Upper lobe of left lung (tissue), 6 donors: Measurements from ENCODE around the gene DENND5B. TPM values are rescaled to one million over a fixed set of nuclear protein-coding genes. Genes with fewer than 3 reads are reported as not detected.

ENCODE experiments used
- ATAC-seq, 2 donors: fragments of 200-7000 bp; cut with Tn5 transposase; one replicate each; pipeline ENCODE4 v1.9.1; 2022; ENCODE audit warnings: mild to moderate bottlenecking in 2 of 2, moderate library complexity in 2 of 2; ENCODE audit not compliant: low FRiP score in 2 of 2
- DNase-seq, 2 donors: peaks; one replicate each; pipeline ENCODE4 v3.0.0-alpha.2; 2019 to 2020
- H3K27ac ChIP-seq, 4 donors: fragments of 200-600 bp; sonication (generic); one replicate each; pipeline ENCODE4 v1.5.1; 2016 to 2019
- H3K27me3 ChIP-seq, 4 donors: fragments of 200-600 bp; sonication (generic); one replicate each; pipeline ENCODE4 v1.5.1; 2017 to 2019
- H3K36me3 ChIP-seq, 4 donors: fragments of 200-600 bp; sonication (generic); one replicate each; pipeline ENCODE4 v1.5.1; 2016 to 2019
- H3K4me1 ChIP-seq, 4 donors: fragments of 200-600 bp; sonication (generic); one replicate each; pipeline ENCODE4 v1.5.1; 2018 to 2019
- H3K4me3 ChIP-seq, 4 donors: fragments of 200-600 bp; sonication (generic); one replicate each; pipeline ENCODE4 v1.5.1; 2017 to 2019; ENCODE audit warnings: mild to moderate bottlenecking in 2 of 4, moderate library complexity in 1 of 4
- H3K9me3 ChIP-seq, 4 donors: fragments of 200-600 bp; sonication (generic); one replicate each; pipeline ENCODE4 v1.5.1; 2018 to 2019
- EP300 ChIP-seq, 4 donors: sonication (generic); formaldehyde crosslinking; IDR thresholded peaks; one replicate each; pipeline ENCODE4 v1.5.1; 2017; ENCODE audit warnings: antibody characterized with exemption in 4 of 4, control low read depth in 2 of 4
- POLR2A ChIP-seq, 4 donors: fragments of 450-650 bp; IDR thresholded peaks; one replicate each; pipeline ENCODE4 v1.5.1; 2016 to 2017; ENCODE audit warnings: antibody characterized with exemption in 4 of 4, mild to moderate bottlenecking in 2 of 4
- POLR2AphosphoS5 ChIP-seq, 2 donors: sonication (generic); formaldehyde crosslinking; IDR thresholded peaks; one replicate each; pipeline ENCODE4 v1.5.1; 2017; ENCODE audit warnings: antibody characterized with exemption in 2 of 2
- WGBS, 2 donors: methylation state at CpG; one replicate each; pipeline ENCODE4 v1.1.5; 2017 to 2018; 5-methylcytosine and 5-hydroxymethylcytosine counted together
- total RNA-seq, 6 donors: library from RNA; depleted of rRNA in 4 of 6; stranded (reverse); fragments of >200 nt in 4 of 6; gene quantifications; one replicate each; pipeline versions ENCODE4 v1.1.0 to v1.2.1, GENCODE V29; 2016 to 2021
- TF ChIP-seq, protein P1 (sequence below), 6 experiments: fragments of 450-650 bp in 4 of 6; fragments of 200-600 bp in 2 of 6; sonication (generic) in 2 of 6; IDR thresholded peaks; one replicate each; pipeline ENCODE4 v1.5.1; 2016 to 2019; ENCODE audit warnings: antibody characterized with exemption in 6 of 6
- donor health status: DM: no; HTN: no; CAD: no; lungs with moderate emphysema.
- donor health status: DM: no; HTN: yes; CAD: no; lungs with severe emphysema.

The DENND5B gene
- total RNA-seq, 6 donors from 2014 or later, result 4.1 to 12.6 (median 5.8) TPM

DNA sequence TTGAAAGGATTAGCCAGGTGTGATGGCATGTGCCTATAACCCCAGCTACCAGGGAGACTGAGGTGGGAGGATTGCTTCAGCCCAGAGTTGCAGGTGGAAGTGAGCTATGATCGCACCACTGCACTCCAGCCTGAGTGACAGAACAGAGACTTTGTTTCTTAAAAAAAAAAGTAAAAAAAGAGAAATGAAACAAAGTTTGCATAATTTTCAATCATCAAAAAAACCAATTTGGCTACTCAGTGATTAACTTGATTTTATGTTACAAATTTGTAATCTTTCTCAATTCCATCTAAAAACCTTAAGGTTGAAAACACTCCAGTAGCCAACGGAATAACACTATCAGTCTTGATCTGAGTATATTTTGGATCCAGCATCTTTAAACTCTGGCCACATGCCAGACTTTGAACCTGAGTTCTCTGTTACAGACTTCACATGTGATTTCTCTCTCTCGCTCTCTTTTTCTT is 12.6 kb upstream of the DENND5B start:
- WGBS, 2 donors, result 80 to 82% methylated on average over 3 of the region's 3 CpGs
- peaks cover 0 to 13% (median 9%) of the 10 kb centered on the region in 4 donors for H3K9me3 ChIP-seq
- TF ChIP-seq, protein P1, sequence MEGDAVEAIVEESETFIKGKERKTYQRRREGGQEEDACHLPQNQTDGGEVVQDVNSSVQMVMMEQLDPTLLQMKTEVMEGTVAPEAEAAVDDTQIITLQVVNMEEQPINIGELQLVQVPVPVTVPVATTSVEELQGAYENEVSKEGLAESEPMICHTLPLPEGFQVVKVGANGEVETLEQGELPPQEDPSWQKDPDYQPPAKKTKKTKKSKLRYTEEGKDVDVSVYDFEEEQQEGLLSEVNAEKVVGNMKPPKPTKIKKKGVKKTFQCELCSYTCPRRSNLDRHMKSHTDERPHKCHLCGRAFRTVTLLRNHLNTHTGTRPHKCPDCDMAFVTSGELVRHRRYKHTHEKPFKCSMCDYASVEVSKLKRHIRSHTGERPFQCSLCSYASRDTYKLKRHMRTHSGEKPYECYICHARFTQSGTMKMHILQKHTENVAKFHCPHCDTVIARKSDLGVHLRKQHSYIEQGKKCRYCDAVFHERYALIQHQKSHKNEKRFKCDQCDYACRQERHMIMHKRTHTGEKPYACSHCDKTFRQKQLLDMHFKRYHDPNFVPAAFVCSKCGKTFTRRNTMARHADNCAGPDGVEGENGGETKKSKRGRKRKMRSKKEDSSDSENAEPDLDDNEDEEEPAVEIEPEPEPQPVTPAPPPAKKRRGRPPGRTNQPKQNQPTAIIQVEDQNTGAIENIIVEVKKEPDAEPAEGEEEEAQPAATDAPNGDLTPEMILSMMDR (IDR thresholded peaks at IDR 0.05), result no peak
- TF ChIP-seq EP300 (IDR thresholded peaks at IDR 0.05), result no peak
- TF ChIP-seq POLR2AphosphoS5 (IDR thresholded peaks at IDR 0.05), result no peak
- no peak for TF ChIP-seq POLR2A (IDR thresholded peaks at IDR 0.05)
- H3K36me3 ChIP-seq, result no peaks in the 10 kb centered on the region
- no peak overlapping the region for H3K4me3 ChIP-seq
- ATAC-seq (no peak), DNase-seq (no peak)
- H3K4me1 ChIP-seq, result no peaks in the 10 kb centered on the region
- no peak overlapping the region for H3K27ac ChIP-seq
- no peaks in the 10 kb centered on the region for H3K27me3 ChIP-seq

DNA sequence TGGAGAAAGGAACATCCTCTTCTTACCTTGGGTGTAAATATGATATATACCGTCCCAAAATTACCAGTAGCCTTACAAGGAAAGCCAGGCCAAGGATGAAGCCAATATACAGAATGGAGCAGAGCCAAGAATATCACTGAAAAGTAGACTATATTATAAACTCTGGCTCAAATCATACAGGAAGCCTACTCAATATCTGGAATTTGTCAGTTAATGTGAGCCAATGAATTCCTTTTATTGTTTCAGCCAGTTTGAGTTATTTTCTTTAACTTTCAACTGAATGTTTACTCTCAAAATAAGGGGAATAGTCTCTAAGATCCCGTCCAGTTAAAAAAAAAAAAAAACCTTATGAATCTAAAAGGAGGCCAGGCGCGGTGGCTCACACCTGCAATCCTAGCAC is 9.8 kb upstream of the DENND5B start:
- WGBS, 2 donors, result 79 to 87% methylated on average over 4 of the region's 4 CpGs
- no peaks in the 10 kb centered on the region for H3K27me3 ChIP-seq
- no peak overlapping the region for H3K4me3 ChIP-seq
- H3K4me1 ChIP-seq, result no peaks in the 10 kb centered on the region
- ATAC-seq (no peak), DNase-seq (no peak)
- H3K27ac ChIP-seq, result no peak overlapping the region
- H3K9me3 ChIP-seq, result no peaks in the 10 kb centered on the region
- no peaks in the 10 kb centered on the region for H3K36me3 ChIP-seq
- TF ChIP-seq POLR2A (IDR thresholded peaks at IDR 0.05) (no peak), POLR2AphosphoS5 (IDR thresholded peaks at IDR 0.05) (no peak), EP300 (IDR thresholded peaks at IDR 0.05) (no peak)
- TF ChIP-seq, protein P1 (IDR thresholded peaks at IDR 0.05), result no peak

DNA sequence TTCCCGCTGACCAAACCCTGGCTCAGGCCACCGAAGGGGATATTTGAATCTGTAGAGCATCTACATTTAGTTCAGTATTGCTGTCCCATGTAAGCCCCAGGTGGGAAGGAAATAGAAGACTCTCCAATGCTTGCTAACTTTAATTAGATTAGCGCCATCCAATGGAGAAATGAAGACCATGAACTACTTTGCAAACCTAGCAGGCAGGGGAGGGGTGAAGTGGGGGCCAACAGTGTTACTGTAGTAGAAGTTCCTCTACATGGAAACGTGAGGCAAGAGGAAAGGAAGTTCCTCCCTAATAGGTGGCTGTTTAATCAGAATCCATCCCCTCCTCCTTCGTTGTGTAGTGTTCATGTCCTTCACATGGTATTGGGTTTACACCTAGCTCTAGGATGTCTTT is 9.3 kb upstream of the DENND5B start:
- Histone ChIP-seq H3K4me1 (no peaks in the 10 kb centered on the region), H3K27me3 (no peaks in the 10 kb centered on the region), H3K36me3 (no peaks in the 10 kb centered on the region), H3K27ac (no peak overlapping the region), H3K9me3 (no peaks in the 10 kb centered on the region), H3K4me3 (no peak overlapping the region)
- WGBS, 2 donors, result 74 to 80% methylated on average over 5 of the region's 5 CpGs
- TF ChIP-seq EP300 (IDR thresholded peaks at IDR 0.05) (no peak), POLR2A (IDR thresholded peaks at IDR 0.05) (no peak), POLR2AphosphoS5 (IDR thresholded peaks at IDR 0.05) (no peak)
- TF ChIP-seq, protein P1 (IDR thresholded peaks at IDR 0.05), result no peak
- no peak for DNase-seq
- no peak for ATAC-seq

DNA sequence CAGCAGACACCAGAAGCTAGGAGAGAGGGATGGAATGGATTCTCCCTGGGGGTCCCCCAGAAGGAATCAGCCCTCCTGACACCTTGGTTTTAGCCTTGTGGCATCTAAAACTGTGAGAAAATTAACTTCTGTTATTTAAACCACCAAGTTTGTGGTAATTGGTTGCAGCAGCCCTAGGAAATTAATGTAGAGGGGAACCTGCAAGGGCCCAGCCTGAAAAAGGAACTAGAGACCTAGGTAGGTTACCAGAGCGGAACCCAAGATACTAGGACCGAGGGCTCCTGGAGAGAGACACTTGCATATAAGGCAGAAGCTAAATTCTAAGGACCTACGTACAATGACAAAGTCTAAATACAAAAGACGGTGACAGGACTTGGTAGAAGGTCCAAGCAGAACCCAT is 8.1 kb upstream of the DENND5B start:
- Histone ChIP-seq H3K4me1 (no peaks in the 10 kb centered on the region), H3K9me3 (no peaks in the 10 kb centered on the region), H3K4me3 (no peak overlapping the region), H3K27me3 (no peaks in the 10 kb centered on the region), H3K27ac (no peak overlapping the region), H3K36me3 (no peaks in the 10 kb centered on the region)
- DNase-seq, result no peak
- TF ChIP-seq POLR2A (IDR thresholded peaks at IDR 0.05), result no peak
- TF ChIP-seq, protein P1 (IDR thresholded peaks at IDR 0.05), result no peak
- TF ChIP-seq POLR2AphosphoS5 (IDR thresholded peaks at IDR 0.05), result no peak
- no peak for TF ChIP-seq EP300 (IDR thresholded peaks at IDR 0.05)
- ATAC-seq, result no peak
- WGBS, 2 donors, result 88 to 92% methylated on average over 4 of the region's 4 CpGs

DNA sequence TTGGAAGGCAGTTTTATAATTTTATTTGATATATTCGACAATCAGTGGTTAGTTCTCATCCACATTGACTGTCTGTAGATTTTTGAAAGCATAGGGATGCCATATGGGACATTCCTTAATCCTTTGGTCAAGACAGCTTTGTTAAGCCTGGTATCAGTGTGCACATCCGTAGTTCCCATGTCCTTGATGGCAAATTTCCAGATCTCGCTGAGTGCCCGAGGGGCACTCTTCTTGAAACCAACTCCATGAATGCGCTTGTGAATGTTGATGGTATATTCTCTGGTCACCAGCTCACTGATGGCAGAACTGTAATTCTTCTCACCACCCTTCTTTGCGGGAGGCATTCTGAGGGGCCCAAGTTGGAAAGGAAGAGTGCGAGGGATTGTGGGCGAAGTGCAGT is 6.1 kb upstream of the DENND5B start:
- Histone ChIP-seq H3K27ac (no peak overlapping the region), H3K27me3 (no peaks in the 10 kb centered on the region), H3K4me3 (no peak overlapping the region), H3K36me3 (no peaks in the 10 kb centered on the region), H3K9me3 (no peaks in the 10 kb centered on the region), H3K4me1 (no peaks in the 10 kb centered on the region)
- 85 to 92% methylated on average over 8 of the region's 8 CpGs for WGBS, 2 donors
- TF ChIP-seq, protein P1 (IDR thresholded peaks at IDR 0.05), result no peak
- TF ChIP-seq POLR2AphosphoS5 (IDR thresholded peaks at IDR 0.05) (no peak), EP300 (IDR thresholded peaks at IDR 0.05) (no peak), POLR2A (IDR thresholded peaks at IDR 0.05) (no peak)
- ATAC-seq (no peak), DNase-seq (no peak)
